Endothelial cell of hepatic sinusoid (primary cell): Measurements from ENCODE around the gene MYO7B.
"Not testable (repeated sequence)": the region's sequence is repeated elsewhere in the genome, so short reads cannot be mapped to it uniquely, and the experiment has no call there.

Source experiments
- in situ Hi-C: cut with HindIII; loops from 2 replicates; pipeline ENCODE4 v1.10.0; 2017; ENCODE audit warnings: low sequenced_read_pairs

MYO7B gene

GRCh38 chr2:127570282-127571250 lies 35.1 kb downstream of the MYO7B start:
- in situ Hi-C loops: no loop called here

- in situ Hi-C loops: not testable (repeated sequence)
Measured at GRCh38 chr2:127572352-127572751, 36.9 kb downstream of the MYO7B start.

GRCh38 chr2:127572841-127573240 lies 37.4 kb downstream of the MYO7B start:
- in situ Hi-C loops: no loop called here

GRCh38 chr2:127573298-127573697 lies 37.8 kb downstream of the MYO7B start:
- in situ Hi-C loops: no loop called here

- in situ Hi-C loops: no loop called here
Measured at GRCh38 chr2:127573771-127574170, 38.3 kb downstream of the MYO7B start.

- in situ Hi-C loops: no loop called here
Measured at GRCh38 chr2:127574656-127575055, 39.2 kb downstream of the MYO7B start.

GRCh38 chr2:127575185-127575765 lies 39.8 kb downstream of the MYO7B start:
- in situ Hi-C loops: no loop called here

- in situ Hi-C loops: no loop called here
Measured at GRCh38 chr2:127575941-127576432, 40.5 kb downstream of the MYO7B start.

- in situ Hi-C loops: no loop called here
Measured at GRCh38 chr2:127576433-127577207, 41.1 kb downstream of the MYO7B start.

GRCh38 chr2:127577208-127577475 lies 41.7 kb downstream of the MYO7B start:
- in situ Hi-C loops: no loop called here

GRCh38 chr2:127577503-127577902 lies 42.0 kb downstream of the MYO7B start:
- in situ Hi-C loops: no loop called here

- in situ Hi-C loops: no loop called here
Measured at GRCh38 chr2:127577973-127578372, 42.5 kb downstream of the MYO7B start.

- in situ Hi-C loops: no loop called here
Measured at GRCh38 chr2:127578411-127578810, 42.9 kb downstream of the MYO7B start.

- in situ Hi-C loops: no loop called here
Measured at GRCh38 chr2:127579231-127579630, 43.7 kb downstream of the MYO7B start.

GRCh38 chr2:127580167-127581049 lies 44.9 kb downstream of the MYO7B start:
- in situ Hi-C loops: no loop called here

GRCh38 chr2:127581050-127581345 lies 45.5 kb downstream of the MYO7B start:
- in situ Hi-C loops: no loop called here

- in situ Hi-C loops: no loop called here
Measured at GRCh38 chr2:127581516-127582490, 46.3 kb downstream of the MYO7B start.

- in situ Hi-C loops: no loop called here
Measured at GRCh38 chr2:127582863-127583861, 47.7 kb downstream of the MYO7B start.
